NCI-H748 treated with DMSO at 0.1 percent for 48 hours (cell line): Measurements from ENCODE around the gene COBL.

Experiments
- DNase-seq: peaks from one replicate; lab custom pipeline; 2025; lab: John Stamatoyannopoulos, UW

The COBL gene

GRCh38 chr7:51316666-51317581 is at the start of gene COBL:
TSS of gene COBL (minus strand) at chr7:51316809. CDS start at chr7:51316633, 176 bp downstream.
- DNase-seq = peak; percentile 35

GRCh38 chr7:51366172-51366728 is 49.6 kb upstream of the COBL start:
- no peak for DNase-seq

- no peak for DNase-seq
Measured at GRCh38 chr7:51357821-51358220, 41.2 kb upstream of the COBL start.

- no peak for DNase-seq
Measured at GRCh38 chr7:51356849-51357516, 40.4 kb upstream of the COBL start.

- DNase-seq = no peak
Measured at GRCh38 chr7:51354897-51355296, 38.3 kb upstream of the COBL start.

- no peak for DNase-seq
Measured at GRCh38 chr7:51354434-51354833, 37.8 kb upstream of the COBL start.

- DNase-seq = no peak
Measured at GRCh38 chr7:51352174-51353100, 35.8 kb upstream of the COBL start.

GRCh38 chr7:51351661-51352060 is 35.1 kb upstream of the COBL start:
- no peak for DNase-seq

- DNase-seq = no peak
Measured at GRCh38 chr7:51350546-51350896, 33.9 kb upstream of the COBL start.

- peak; percentile 96 for DNase-seq
Measured at GRCh38 chr7:51349820-51350545, 33.4 kb upstream of the COBL start.

GRCh38 chr7:51346126-51346525 is 29.5 kb upstream of the COBL start:
- DNase-seq = peak; percentile 52

GRCh38 chr7:51344406-51345138 is 28.0 kb upstream of the COBL start:
- DNase-seq = peak; percentile 62

- no peak for DNase-seq
Measured at GRCh38 chr7:51340936-51341335, 24.3 kb upstream of the COBL start.

- no peak for DNase-seq
Measured at GRCh38 chr7:51340029-51340838, 23.6 kb upstream of the COBL start.

GRCh38 chr7:51335057-51335456 is 18.4 kb upstream of the COBL start:
- DNase-seq = no peak

- DNase-seq = no peak
Measured at GRCh38 chr7:51329696-51330263, 13.2 kb upstream of the COBL start.

- DNase-seq = no peak
Measured at GRCh38 chr7:51328351-51328801, 11.8 kb upstream of the COBL start.

- no peak for DNase-seq
Measured at GRCh38 chr7:51327287-51327717, 10.7 kb upstream of the COBL start.

GRCh38 chr7:51326656-51327286 is 10.2 kb upstream of the COBL start:
- DNase-seq = no peak
